GM12875 (cell line): ENCODE measurements around the gene OLFM2.

Source experiments
- H3K4me3 ChIP-seq: one replicate; pipeline ENCODE4 v1.5.1; 2011; ENCODE audit warnings: low read depth, low read length, control low read depth
- TF ChIP-seq, protein P1 (sequence below): IDR thresholded peaks from 2 replicates; pipeline ENCODE4 v1.5.1; 2011; ENCODE audit warnings: low read depth, mild to moderate bottlenecking, control low read depth, inconsistent platforms, low read length, moderate library complexity, borderline replicate concordance; ENCODE audit not compliant: insufficient read depth

OLFM2 gene

DNA sequence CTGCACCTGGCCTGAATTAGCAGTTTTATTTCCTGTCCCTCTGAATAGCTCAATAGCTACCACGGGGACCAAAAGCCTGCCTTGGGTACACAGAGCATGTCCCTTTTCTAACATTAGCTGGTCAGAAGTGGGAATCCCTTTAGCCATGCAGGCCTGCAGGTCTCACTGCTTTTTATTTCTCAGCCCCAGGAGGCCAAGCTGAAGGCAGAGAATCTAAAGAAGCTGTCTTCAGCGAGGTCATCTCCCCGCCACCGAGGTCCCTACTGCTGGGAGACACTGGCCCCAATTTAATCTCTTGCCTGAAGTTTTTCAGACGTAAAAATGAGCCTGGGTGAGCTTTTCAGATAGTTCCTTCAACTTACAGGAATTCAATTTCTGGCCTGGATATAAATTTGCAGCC is 60.5 kb downstream of the OLFM2 start:
- TF ChIP-seq, protein P1, sequence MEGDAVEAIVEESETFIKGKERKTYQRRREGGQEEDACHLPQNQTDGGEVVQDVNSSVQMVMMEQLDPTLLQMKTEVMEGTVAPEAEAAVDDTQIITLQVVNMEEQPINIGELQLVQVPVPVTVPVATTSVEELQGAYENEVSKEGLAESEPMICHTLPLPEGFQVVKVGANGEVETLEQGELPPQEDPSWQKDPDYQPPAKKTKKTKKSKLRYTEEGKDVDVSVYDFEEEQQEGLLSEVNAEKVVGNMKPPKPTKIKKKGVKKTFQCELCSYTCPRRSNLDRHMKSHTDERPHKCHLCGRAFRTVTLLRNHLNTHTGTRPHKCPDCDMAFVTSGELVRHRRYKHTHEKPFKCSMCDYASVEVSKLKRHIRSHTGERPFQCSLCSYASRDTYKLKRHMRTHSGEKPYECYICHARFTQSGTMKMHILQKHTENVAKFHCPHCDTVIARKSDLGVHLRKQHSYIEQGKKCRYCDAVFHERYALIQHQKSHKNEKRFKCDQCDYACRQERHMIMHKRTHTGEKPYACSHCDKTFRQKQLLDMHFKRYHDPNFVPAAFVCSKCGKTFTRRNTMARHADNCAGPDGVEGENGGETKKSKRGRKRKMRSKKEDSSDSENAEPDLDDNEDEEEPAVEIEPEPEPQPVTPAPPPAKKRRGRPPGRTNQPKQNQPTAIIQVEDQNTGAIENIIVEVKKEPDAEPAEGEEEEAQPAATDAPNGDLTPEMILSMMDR: no peak
- no peak overlapping the region for H3K4me3 ChIP-seq

DNA sequence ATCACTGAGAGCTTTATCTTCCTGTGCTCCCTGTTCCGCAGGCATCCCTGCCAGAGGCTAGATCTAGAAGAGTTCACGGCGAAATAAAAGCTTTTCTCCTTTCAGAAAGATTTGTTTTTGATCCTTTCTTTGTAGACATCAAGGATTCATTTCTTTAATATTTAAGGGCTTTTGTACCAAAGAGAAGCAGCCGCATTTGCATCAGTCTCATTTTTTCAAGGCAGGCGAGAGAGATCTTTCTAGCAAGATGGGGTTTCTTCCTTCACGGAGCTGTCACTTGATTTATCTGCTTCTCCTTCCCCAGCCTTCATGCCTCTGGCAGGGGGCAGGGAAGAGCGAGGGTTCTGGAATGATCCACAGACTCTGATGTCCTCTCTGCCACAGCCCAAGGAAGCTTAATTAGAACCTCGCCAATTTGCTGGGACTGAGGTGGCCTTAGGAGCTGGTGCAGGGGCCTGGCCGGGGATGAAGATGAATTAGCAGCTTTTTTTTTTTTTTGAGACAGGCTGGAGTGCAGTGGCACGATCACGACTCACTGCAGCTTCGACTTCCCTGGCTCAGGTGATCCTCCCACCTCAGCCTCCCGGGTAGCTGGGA is 61.2 kb downstream of the OLFM2 start:
- no peak overlapping the region for H3K4me3 ChIP-seq
- TF ChIP-seq, protein P1: no peak

DNA sequence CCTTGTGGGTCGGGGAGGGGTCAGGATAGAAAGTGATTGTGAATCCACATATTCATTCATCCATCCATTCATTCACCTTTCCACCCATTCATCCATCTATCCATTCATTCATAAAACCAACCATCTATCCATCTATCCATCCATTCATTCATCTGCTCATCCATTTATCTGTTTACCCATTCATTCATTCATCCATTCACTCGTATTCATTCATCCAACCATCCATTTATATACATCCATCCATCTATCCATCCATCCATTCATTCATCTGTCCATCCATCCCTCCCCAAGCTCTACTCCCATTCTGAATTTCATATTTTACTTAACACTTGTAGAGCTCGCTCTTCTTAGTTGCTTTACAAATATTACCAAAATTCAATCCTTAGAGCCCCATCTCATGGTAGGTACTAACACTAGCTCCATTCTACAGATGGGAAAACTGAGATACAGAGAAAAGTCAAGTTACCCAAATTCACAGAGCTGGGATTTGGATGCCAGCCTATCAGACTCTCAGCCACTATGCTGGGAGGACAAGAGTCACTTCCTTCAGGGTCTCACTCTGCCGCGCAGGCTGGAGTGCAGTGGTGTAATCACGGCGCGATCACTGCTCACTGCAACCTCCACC is 63.6 kb downstream of the OLFM2 start:
- TF ChIP-seq, protein P1: no peak

DNA sequence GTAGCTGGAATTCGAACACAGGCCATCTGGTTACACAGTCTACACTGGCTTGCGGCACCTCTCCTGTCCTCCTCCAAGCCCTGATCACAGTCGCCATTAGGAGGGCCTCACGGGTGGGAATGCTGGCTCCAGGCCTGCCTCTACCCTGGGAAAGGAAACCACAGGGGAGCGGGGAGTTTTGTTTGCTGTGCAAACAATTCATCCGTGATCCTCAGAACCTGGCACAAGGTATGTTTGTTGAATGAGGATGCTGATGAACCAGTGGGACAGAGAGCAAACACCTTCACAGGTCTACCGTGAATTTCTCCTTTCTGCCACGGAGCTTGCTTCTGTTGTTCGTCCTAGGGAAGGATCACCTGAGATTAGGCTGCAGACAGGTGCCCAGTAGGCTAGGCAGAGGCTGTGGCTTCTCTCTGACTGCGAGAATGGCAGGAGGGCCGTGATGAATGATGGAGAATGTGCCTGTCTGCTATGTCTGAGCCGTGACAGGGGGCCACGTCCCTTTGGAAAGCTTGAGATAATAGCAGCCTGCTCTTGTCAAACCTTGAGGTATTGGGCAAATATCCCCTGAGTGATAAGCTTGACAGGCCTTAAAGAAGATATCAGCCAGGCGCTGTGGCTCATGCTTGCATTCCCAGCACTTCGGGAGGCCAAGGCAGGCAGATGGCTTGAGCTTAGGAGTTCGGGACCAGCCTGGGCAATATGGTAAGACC is 64.5 kb downstream of the OLFM2 start:
- TF ChIP-seq, protein P1: no peak
- H3K4me3 ChIP-seq: no peak overlapping the region

More for the DNA sequence above, 63.6 kb downstream of the OLFM2 start:
- no peak overlapping the region for H3K4me3 ChIP-seq

DNA sequence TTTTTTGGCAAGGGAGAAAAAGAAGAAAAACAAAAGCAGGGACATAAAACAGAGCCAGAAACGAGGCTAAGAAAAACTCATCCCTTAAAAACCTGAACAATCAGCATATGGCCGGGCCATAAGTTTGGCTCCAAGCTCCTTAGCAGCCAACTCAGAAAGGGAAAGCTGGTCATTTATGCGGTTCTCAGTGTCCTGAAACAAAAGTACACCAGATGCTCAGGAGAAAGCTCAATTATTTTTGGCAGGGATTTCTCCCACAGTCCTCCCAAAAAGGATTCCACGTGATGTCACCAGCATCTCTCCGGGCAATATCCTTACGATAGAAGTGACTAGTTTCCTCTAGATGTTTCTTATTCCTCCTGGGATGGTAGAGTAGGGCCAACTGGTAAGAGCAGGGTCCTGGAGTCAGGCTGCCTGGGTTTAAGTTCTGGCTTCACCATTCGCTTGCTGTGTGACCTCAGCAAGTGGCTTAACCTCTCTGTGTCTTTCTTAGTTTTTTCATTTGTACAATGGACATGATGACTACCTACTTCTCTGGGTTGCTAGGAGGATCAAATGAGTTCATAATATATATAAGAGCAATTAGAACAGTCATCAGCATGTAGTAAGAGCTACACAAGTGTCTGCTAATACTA is 67.2 kb downstream of the OLFM2 start:
- TF ChIP-seq, protein P1: no peak
- H3K4me3 ChIP-seq: no peak overlapping the region

DNA sequence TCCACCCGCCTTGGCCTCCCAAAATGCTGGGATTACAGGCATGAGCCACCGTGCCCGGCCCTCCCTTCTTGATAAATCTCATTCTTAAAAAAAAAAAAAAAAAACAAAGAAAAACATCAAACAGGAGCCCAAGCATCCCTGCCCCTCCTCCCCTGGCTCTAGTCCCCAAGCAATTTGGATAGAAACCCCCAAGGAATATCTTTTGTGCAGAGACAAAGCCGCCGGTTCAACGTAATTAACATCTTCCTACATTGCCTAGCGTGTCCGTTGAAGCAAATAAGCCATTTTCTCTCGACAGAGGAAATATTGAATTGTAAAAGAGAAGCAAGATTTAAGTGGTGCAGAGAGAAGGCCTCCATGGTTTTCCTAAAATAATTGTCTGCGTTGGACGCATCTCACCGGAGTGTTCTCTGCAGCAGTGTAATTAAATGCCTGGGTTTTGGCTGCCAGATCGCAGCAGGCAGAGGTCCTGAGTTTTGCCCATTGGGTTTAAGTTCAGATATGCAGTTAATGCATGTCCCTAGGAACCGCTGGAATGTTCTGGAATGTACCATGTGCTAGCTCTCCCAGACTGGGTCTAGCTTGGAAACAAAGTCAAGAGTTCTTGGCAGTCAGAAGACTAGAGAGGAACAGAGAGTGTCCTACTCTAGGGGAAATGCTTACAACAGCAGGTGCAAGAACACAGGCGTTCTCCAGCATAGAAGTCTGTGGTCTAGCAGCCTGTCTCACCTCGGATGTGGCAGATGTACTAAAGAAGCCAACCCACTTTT is 70.4 kb downstream of the OLFM2 start:
- H3K4me3 ChIP-seq: no peak overlapping the region
- TF ChIP-seq, protein P1: no peak
